GM18858 (cell line): Measurements from ENCODE around the gene BICDL2.

Experiments used
- ATAC-seq: cut with Tn5 transposase; IDR thresholded peaks from one replicate; pipeline ENCODE4 v1.9.1; 2021; ENCODE audit not compliant: unreplicated experiment

Gene BICDL2

GRCh38 chr16:3026003-3026378 is 10.8 kb downstream of the BICDL2 start:
- no peak for ATAC-seq

- ATAC-seq = no peak
These were observed 11.4 kb downstream of the BICDL2 start for GRCh38 chr16:3025032-3026002.

DNA sequence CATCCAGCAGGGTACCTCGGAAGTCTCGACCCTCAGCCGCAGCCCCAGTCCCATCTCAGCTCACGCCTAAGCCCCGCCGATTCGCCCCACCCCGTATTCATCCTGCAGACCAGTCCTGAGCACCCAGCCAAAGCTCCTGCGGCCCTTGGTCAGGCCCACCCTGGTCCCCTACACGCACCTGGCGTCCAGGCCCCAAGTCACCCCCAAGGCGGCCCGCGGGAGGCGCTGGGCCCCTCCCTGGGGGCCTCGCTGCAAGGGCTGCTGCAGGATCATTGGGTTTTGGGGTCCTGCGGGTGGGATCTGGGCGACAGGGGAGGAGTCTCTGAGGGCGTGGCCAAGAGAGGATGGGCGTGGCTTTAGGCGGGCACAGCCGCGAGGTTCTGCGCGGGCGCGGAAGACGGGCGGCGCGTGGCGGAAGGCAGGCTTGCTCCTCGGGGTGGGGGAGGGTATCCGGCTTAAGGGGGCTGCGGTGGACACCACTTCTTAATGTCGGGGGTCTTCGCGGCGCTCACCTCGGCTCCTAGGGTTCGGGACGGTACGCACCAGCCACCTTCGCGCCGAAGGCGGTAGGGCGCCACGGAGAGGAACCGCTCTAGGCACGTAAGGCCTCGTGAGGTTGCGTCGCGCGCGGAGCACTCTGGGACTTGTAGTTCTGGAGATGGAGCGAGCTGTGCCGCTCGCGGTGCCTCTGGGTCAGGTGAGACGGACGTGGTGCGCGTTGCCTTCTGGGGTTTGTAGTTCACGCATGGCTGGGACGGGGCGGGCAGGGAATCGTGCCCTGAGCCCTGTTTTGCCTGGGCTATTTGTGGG is 12.9 kb downstream of the BICDL2 start, which contains the start of the genes HCFC1R1 and THOC6:
Gene HCFC1R1 (minus strand): TSS at position 274 of the 810 bp plus-strand sequence. CDS start 1 bp downstream, at position 273.
Gene THOC6 (plus strand): TSS at position 367 of the 810 bp plus-strand sequence. CDS start 292 bp downstream, at position 659.
- peak; percentile 76 for ATAC-seq

DNA sequence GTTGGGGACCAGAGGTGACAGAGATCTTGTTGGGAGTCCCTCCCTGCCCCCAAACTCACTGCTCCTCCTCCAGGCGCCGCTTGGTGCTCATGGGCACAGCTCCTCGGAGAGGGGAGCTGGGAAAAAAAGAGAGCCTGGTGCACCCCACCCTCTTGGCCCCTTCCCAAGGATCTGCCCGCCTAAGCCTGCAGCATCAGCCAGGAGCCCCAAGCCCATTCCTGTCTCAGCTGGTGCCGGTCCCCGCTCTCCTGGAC is 13.4 kb downstream of the BICDL2 start:
- ATAC-seq = no peak

DNA sequence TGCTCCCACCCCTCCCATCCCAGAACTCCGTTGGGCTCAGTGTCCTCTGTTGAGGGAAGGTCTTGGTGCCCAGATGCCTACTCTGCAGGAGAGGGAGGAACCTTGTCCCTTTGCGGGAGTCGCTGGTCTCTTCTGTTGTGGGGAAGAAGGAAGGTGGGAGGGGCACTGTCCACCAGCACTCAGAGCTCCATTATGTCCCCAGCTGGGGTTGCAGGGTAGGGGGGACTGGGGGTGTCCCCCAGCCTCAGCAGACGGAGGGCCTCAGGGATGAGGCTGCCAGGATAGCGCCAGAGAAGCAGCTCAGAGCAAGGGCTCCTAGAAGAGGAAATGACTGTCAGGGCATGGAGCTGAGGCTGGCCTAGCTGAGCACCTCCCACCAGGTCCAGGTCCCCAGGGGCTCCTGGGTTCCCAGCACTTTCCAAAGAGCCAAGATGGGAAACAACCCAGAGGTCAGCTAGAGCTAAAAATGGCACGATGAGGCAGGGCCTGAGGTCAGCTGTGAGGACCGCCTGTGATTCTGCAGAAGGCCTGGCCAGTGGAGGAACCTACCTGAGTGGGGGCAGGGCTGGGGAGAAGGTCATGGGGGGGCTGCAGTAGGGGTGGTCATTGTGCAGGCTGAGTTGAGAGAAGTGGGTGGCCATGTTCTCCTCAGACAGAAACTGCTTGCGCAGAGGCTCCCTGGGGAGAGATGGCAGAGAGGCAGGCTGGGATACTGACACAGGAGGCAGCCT is 13.9 kb downstream of the BICDL2 start:
- ATAC-seq = no peak

GRCh38 chr16:3022208-3022683 is 14.5 kb downstream of the BICDL2 start:
- no peak for ATAC-seq

DNA sequence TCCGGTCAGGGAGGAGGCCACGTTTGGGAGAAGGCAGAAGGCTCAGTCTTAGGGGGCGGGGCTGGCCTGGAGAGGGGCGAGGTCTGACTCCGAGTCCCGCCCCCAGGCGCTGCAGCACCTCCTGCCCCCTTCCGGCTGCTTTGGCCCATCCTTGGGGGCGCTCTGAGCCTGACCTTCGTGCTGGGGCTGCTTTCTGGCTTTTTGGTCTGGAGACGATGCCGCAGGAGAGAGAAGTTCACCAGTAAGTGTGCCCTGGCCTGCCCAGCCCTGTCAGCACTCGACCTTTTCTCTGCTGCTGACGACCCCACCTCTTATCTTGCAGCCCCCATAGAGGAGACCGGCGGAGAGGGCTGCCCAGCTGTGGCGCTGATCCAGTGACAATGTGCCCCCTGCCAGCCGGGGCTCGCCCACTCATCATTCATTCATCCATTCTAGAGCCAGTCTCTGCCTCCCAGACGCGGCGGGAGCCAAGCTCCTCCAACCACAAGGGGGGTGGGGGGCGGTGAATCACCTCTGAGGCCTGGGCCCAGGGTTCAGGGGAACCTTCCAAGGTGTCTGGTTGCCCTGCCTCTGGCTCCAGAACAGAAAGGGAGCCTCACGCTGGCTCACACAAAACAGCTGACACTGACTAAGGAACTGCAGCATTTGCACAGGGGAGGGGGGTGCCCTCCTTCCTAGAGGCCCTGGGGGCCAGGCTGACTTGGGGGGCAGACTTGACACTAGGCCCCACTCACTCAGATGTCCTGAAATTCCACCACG is 15.1 kb downstream of the BICDL2 start:
- ATAC-seq = no peak

DNA sequence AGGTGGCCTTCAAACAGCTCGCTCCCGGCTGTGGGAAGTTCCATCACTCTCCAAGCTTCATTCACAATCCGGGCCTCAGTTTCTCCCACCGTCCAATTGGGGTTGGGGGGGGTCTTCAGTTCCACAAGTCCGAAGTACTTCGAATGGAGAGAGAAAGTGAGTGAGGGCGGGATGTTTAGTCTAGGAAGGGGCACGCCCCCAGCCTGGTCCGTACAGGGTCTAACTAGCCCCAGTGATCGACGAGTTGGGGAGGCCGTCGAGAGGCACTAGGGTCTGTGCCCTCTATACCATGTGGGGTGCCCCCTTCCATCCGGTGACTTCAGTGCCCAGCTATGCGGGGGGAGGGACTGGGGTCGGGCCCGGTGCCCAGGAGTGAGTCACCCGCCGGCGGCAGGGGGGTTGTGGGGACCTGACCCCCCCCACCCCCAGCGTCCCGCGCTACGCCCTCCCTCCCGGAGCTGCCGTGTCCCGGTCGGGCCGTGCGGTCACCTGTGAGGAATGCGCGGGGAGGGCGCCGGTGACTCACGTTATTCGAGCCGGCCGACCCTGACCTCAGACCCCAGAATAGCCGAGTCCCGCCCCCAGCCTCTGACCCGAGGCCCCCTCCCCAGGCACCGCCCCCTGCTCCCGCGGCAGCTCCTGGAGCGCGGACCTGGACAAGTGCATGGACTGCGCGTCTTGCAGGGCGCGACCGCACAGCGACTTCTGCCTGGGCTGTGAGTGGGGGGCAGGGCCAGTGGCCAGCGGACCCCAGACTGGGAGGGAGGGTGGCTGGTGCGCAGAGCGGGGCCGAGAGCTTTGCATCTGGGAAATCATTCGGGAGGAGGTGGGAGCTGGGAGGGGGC is 15.9 kb downstream of the BICDL2 start:
- ATAC-seq = no peak

- no peak for ATAC-seq
These were observed 16.5 kb downstream of the BICDL2 start, which contains the start of gene TNFRSF12A for GRCh38 chr16:3020247-3020603. Gene TNFRSF12A, plus strand, starts transcription at chr16:3020368. Its CDS starts 30 bp downstream, at chr16:3020398.

DNA sequence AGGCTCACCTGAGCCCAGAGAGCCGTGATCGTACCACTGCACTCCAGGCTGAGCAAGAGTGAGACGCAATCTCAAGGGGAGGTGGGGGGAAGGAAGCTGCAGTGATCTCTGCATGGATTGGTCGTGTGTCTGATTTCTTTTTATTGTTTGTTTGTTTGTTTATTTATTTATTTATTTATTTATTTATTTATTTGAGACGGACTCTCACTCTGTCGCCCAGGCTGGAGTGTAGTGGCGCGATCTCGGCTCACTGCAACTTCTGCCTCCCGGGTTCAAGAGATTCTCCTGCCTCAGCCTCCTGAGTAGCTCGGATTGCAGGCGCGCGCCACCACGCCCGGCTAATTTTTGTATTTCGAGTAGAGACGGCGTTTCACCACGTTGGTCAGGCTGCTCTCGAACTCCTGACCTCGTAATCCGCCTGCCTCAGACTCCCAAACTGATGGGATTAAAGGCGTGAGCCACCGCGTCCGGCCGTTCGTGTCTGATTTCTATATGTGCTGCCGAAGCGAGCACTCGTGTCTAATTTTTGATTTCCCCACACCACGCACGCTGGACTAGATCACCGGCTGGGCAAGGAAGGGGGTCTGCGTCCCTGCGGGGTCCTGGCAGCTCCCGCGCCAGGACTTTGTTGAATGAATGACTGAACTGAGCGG is 17.0 kb downstream of the BICDL2 start:
- no peak for ATAC-seq

DNA sequence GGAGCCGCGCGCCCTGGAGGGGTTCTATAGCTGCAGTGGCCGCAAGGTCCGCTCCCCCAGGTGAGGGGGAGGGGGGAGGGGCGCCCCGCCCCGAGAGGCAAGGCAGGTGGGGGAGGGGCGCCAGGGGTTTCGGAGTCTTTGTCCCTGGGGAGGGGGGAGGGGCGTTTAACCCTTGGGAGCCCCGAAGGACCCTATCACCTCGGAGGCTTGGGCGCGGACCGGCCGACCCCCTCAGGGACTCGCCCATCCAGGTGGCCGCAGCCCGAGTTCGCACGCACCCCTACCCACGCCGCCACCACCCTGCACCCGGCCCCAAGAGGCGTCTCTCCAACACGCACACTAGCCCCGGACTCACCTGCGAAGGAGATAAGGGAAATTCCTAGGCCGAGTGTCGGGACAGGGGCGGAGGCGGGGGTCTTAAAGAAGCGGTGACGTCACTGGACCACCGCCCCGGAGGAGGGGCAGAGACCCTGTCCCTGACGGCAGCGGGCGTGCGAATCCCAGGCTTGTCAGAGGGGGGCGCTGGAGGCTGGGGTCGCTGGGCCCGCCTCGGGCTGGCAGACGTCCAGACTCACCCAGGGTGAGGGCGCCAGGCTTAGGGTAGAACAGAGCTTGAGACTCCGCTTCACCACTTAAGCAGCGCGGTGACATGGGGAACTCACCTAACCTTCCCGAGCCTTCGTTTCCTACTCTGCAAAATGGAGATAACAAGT is 18.8 kb downstream of the BICDL2 start, which contains the start of gene CLDN6:
Gene CLDN6 (minus strand): TSS at position 390 of the 713 bp plus-strand sequence. CDS start 2,162 bp downstream, outside the sequence.
- no peak for ATAC-seq

- ATAC-seq = no peak
These were observed 19.4 kb downstream of the BICDL2 start for GRCh38 chr16:3017344-3017743.

DNA sequence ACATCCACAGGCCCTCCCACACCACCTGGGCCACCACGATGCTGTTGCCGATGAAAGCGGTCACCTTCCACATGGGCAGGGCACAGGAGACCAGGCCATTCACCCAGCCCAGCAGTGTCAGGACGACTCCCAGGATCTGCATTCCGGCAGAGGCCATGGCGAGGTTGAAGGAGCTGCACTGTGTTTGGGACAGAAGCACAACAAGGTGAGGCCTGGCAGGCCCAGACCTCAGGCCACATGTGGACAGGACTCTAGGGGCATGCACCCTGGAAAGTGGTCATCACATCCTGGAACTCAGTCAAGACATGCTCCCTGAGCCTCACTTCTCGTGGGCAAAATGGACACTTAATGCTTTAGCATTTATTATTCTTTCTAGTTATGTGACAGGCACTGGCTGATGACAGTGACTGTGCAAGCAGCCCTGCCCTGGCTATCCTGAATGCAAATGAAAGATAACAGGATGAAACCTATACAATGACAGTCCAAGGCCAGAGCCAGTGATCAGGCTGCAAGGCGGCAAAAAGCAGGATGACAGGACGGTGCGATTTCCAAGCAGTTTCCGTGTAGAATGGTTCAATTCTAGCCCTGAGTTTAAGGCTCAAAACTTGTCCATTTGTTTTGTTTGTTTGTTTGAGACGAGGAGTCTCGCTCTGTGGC is 20.8 kb downstream of the BICDL2 start:
- no peak for ATAC-seq

GRCh38 chr16:3014971-3015370 is 21.8 kb downstream of the BICDL2 start:
- no peak for ATAC-seq

DNA sequence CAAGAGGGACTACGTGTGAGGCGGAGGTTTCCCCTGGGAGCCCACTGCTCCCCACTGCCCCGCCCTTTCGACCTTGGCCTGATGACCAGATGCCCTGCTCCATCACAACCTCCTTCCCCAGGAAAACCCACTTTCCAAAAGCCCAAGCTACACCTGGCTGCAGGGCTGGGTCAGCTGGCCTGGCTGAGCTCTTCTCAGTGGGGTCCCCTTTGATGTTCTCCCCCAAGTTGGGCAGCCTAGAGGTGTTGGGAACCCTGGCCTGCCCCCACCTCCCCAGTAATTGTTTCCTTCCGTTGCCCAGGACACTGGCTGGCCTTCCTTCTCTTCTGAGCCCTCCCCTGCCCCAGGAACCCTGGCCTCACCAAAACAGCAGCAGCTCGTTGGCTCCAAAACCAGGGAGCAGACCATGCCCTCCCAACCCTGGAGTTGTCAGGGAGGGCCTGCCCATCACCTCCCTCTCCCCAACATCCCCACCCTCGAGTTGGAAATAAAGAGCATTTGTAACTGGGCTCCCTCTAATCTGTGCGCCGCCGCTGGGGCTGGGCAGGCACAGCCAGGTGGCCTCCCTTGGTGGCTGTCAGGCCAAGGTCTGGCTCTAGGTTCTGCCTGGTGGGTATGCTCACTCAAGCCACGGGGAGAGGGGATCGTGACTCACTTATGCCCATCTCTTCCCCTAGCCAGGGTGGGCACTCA is 22.6 kb downstream of the BICDL2 start:
- no peak for ATAC-seq

DNA sequence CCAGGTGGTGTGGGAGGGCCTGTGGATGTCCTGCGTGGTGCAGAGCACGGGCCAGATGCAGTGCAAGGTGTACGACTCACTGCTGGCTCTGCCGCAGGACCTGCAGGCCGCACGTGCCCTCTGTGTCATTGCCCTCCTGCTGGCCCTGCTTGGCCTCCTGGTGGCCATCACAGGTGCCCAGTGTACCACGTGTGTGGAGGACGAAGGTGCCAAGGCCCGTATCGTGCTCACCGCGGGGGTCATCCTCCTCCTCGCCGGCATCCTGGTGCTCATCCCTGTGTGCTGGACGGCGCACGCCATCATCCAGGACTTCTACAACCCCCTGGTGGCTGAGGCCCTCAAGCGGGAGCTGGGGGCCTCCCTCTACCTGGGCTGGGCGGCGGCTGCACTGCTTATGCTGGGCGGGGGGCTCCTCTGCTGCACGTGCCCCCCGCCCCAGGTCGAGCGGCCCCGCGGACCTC is 23.2 kb downstream of the BICDL2 start:
- ATAC-seq = no peak

DNA sequence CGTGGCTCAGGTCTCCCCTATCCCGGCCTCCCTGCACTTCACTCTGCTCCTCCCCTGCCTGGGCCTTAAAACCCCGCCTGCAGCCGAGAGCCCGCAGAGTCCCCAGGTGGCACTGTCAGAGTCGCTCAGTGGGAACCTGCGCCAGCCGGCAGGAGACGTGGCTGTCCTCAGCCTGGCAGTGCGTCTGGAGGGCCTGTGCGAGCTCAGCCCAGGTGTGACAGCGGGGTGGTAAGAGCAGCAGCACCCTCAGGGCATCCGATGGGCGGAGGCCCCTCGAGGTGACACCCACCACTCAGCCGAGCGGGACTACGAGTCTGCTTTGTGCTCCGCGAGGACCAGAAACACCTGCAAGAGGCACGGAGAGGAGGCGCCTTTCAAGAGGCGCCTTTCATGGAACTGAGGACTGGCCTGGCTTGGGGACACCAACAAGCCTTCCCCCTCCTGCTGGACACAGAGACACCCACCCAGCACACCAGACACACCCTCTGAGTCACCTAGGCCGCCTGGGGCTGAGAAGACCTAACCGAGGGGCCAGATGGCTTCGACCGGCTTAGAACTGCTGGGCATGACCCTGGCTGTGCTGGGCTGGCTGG is 23.8 kb downstream of the BICDL2 start, which contains the start of gene CLDN9:
Gene CLDN9 (plus strand): TSS at position 96 of the 593 bp plus-strand sequence. CDS start 440 bp downstream, at position 536.
- ATAC-seq = no peak
